Esophagus squamous epithelium (tissue), 4 donors: ENCODE results near the gene GNB2.

Experiments used
- CTCF ChIP-seq, 6 experiments: fragments of 450-650 bp in 4 of 6; fragments of 200-600 bp in 2 of 6; sonication (generic) in 2 of 6; IDR thresholded peaks; one replicate each; pipeline ENCODE4 v1.5.1; 2016 to 2019; ENCODE audit warnings: antibody characterized with exemption in 6 of 6, mild to moderate bottlenecking in 4 of 6, moderate library complexity in 4 of 6
- POLR2A ChIP-seq, 4 donors: fragments of 450-650 bp; IDR thresholded peaks; one replicate each; pipeline ENCODE4 v1.6.1; 2017; ENCODE audit warnings: antibody characterized with exemption in 4 of 4, mild to moderate bottlenecking in 4 of 4, moderate library complexity in 3 of 4

- no peak for TF ChIP-seq POLR2A (IDR thresholded peaks at IDR 0.05)
- no peak for TF ChIP-seq CTCF (IDR thresholded peaks at IDR 0.05)
Measured at GRCh38 chr7:100726996-100727761, 53.6 kb downstream of the GNB2 start.
